GM10248 (cell line): ENCODE results near the gene ZBTB7C.

Experiments
- CTCF ChIA-PET: fragments of 300-600 bp; sonication (Branson Sonifier 250); formaldehyde crosslinking; extraction: SDS; loops from one replicate; lab custom pipeline; 2021; ENCODE audit warnings: antibody characterized with exemption; lab: Yijun Ruan, JAX
- POLR2A ChIA-PET: fragments of 350-650 bp; sonication (Branson Sonifier 250); formaldehyde crosslinking; extraction: SDS; loops from one replicate; lab custom pipeline; 2020; ENCODE audit warnings: antibody characterized with exemption; lab: Yijun Ruan, JAX
- DNase-seq: peaks from one replicate; pipeline ENCODE4 v3.0.0; 2012; ENCODE audit errors: extremely low spot score
- TF ChIP-seq, protein P1 (sequence below): IDR thresholded peaks from 2 replicates; pipeline ENCODE4 v1.5.1; 2012; ENCODE audit warnings: mild to moderate bottlenecking, low read depth; ENCODE audit errors: extremely low read depth, missing control alignments, control extremely low read depth

The ZBTB7C gene

DNA sequence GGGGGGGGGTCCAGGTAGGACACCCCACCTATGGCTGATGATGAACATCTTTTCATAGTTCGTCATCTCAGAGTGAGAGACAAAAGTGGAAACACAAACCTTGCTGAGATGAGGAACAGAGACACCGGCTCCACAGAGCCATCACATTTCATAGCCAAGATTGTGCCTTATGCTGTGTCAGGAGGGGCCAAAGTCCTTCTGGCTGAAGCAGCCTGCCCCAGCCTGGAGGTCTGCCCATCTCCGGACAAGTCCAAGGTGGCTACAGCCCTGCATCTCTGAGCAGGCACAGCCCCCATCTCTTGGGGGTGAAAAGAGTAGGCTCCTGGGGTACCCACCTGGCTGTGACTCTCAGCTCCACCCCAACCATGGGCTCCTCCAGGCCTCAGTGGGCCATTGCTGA is 70.3 kb downstream of the ZBTB7C start:
- TF ChIP-seq, protein P1, sequence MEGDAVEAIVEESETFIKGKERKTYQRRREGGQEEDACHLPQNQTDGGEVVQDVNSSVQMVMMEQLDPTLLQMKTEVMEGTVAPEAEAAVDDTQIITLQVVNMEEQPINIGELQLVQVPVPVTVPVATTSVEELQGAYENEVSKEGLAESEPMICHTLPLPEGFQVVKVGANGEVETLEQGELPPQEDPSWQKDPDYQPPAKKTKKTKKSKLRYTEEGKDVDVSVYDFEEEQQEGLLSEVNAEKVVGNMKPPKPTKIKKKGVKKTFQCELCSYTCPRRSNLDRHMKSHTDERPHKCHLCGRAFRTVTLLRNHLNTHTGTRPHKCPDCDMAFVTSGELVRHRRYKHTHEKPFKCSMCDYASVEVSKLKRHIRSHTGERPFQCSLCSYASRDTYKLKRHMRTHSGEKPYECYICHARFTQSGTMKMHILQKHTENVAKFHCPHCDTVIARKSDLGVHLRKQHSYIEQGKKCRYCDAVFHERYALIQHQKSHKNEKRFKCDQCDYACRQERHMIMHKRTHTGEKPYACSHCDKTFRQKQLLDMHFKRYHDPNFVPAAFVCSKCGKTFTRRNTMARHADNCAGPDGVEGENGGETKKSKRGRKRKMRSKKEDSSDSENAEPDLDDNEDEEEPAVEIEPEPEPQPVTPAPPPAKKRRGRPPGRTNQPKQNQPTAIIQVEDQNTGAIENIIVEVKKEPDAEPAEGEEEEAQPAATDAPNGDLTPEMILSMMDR: no peak
- CTCF ChIA-PET: no interaction called here
- no peak for DNase-seq
- POLR2A ChIA-PET: no interaction called here

DNA sequence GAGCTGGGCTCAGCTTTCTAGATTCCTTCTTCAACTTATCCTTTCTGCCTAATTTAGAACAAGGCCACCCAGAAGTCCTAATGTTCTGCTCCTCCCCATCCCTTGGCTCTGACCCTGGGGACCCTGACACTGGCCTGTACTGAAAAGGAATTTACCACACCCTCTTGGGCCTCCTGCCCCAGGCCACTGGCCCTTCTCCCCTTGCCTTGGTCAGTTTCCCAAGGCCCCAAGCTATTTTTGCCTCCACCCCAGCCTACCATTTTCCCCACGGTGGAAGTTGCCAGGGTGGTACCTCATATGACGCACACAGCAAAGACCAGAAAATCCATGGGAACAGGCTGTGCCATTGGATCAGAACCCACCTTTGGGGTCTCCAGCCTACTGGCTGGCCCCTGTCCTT is 72.1 kb downstream of the ZBTB7C start:
- no peak for DNase-seq
- CTCF ChIA-PET: no interaction called here
- POLR2A ChIA-PET: no interaction called here

DNA sequence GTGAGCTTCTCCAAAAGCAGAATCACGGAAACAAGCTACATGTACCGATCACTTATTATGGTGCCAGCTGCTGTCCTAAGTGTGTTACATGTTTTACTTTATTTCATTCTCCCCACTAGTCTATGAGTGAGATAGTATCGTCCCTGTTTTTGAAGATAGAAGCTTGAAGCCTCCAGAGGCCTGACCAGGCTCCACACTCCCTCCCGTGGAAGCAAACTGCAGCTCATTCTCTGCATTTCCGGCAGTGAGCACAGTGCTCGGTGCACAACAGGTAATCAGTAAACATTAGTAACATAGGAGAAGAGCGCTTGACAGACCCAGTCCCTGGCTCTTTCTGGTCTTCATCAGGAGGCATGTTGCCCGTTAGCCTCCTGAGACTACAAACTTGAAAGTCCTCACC is 72.9 kb downstream of the ZBTB7C start:
- CTCF ChIA-PET: interaction anchor here (0.8 kb wide), 1 partner anchor 109 kb away, joined by 3 read pairs; no protein-coding TSS in a partner anchor
- POLR2A ChIA-PET: no interaction called here
- no peak for DNase-seq
- TF ChIP-seq, protein P1: no peak

More for the DNA sequence above, 72.1 kb downstream of the ZBTB7C start:
- TF ChIP-seq, protein P1: no peak

DNA sequence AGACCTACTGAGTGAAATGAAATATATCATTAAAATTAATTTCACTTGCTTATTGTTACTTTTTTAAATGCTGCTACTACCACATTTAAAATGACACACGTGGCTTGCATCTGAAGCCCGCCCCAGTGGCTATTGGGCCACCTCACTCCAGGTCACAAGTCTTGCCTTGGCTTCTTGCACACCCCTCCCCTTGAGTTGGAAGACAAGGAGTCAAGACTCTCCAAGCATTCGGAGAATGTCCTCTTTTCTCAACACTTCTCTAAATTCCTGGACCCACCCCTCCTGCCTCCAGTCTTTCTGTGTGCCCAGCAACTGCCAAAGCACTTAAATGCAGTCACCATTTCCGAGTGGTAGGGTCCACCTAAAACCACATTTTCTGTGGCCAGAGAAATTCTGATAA is 73.4 kb downstream of the ZBTB7C start:
- TF ChIP-seq, protein P1: no peak
- POLR2A ChIA-PET: no interaction called here
- CTCF ChIA-PET: interaction anchor here (0.8 kb wide), 1 partner anchor 109 kb away, joined by 3 read pairs; no protein-coding TSS in a partner anchor
- no peak for DNase-seq

DNA sequence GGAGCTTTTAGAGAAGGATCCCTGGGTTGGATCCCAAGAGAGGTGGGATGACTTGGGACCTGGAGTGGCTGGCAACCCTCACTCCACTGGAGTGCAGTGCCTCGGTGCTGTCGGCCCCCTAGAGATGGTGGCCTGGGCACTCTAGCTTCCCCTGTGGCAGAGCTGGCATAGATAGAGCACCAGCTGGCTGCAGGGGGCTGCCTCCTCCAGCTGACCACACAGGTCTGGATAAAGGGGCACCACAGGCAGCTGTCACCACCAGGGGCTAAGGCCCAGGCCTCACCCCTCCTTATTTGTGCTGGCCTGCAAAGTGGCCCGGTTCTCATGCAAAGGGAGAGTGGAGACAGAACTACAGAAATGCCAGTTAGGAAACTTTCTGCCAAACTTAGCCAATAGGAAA is 74.3 kb downstream of the ZBTB7C start:
- CTCF ChIA-PET: no interaction called here
- DNase-seq: no peak
- POLR2A ChIA-PET: no interaction called here
- TF ChIP-seq, protein P1: no peak

DNA sequence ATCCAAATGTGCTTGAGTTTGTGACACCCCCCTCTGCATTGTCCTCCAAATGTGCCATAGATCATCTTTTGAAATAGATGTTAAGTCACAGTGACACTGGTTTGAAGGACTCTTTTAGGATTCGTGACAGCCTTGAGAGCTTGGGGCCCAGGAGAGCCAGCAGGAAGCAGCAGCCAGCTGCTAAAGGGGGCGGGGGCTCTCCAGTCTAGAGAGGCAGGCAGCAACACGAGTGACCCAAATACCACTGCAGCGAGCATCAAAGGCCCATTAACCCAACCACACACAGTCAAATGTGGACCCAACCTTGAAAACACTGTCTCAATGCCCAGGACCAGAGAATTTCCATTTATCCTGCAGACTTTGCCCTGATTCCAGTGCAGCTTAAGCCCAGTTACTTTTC is 75.6 kb downstream of the ZBTB7C start:
- TF ChIP-seq, protein P1: no peak
- DNase-seq: no peak
- ChIA-PET POLR2A (no interaction called here), CTCF (interaction anchor here (1.2 kb wide), 2 partner anchors 14 to 112 kb away, joined by 3 to 4 read pairs; no protein-coding TSS in a partner anchor)
